Mesenchymal stem cell (in vitro differentiated cells and primary cell): ENCODE data around the gene DEFB110.

Experiments used
- DNase-seq: peaks from one replicate; pipeline ENCODE4 v3.0.0-alpha.2; 2013
- H2AFZ ChIP-seq: one replicate; pipeline ENCODE4 v1.6.1; 2013; ENCODE audit warnings: low read depth, mild to moderate bottlenecking, control low read depth, inconsistent platforms, low read length, moderate library complexity
- H2AK5ac ChIP-seq: 2 replicates; pipeline ENCODE4 v1.6.1; 2013; ENCODE audit warnings: low read length, moderate library complexity, mild to moderate bottlenecking, inconsistent platforms; ENCODE audit not compliant: severe bottlenecking
- H2BK120ac ChIP-seq: one replicate; pipeline ENCODE4 v1.6.1; 2013; ENCODE audit warnings: low read depth, mild to moderate bottlenecking, inconsistent platforms, low read length, moderate library complexity
- H2BK12ac ChIP-seq, 2 experiments: one replicate each; pipeline ENCODE4 v1.6.1; 2013; ENCODE audit warnings: inconsistent platforms in 2 of 2, low read length in 2 of 2, mild to moderate bottlenecking in 2 of 2, moderate library complexity in 2 of 2, control low read depth in 1 of 2
- H2BK15ac ChIP-seq: one replicate; pipeline ENCODE4 v1.6.1; 2013; ENCODE audit warnings: mild to moderate bottlenecking, low read depth, inconsistent platforms; ENCODE audit not compliant: poor library complexity, severe bottlenecking
- H2BK5ac ChIP-seq: 2 replicates; pipeline ENCODE4 v1.6.1; 2013; ENCODE audit warnings: low read depth, mild to moderate bottlenecking, low read length, control low read depth, inconsistent platforms; ENCODE audit not compliant: poor library complexity, severe bottlenecking
- H3K14ac ChIP-seq, 2 experiments: one replicate each; pipeline ENCODE4 v1.6.1; 2013; ENCODE audit warnings: inconsistent platforms in 2 of 2, low read length in 2 of 2, control low read depth in 1 of 2, mild to moderate bottlenecking in 1 of 2, moderate library complexity in 1 of 2
- H3K18ac ChIP-seq, 2 experiments: one replicate each; pipeline ENCODE4 v1.6.1; 2013; ENCODE audit warnings: inconsistent platforms in 2 of 2, low read length in 2 of 2, control low read depth in 1 of 2, low read depth in 1 of 2, mild to moderate bottlenecking in 1 of 2
- H3K23ac ChIP-seq, 2 experiments: one replicate each; pipeline ENCODE4 v1.6.1; 2013; ENCODE audit warnings: inconsistent platforms in 2 of 2, low read length in 2 of 2, mild to moderate bottlenecking in 2 of 2, moderate library complexity in 2 of 2, control low read depth in 1 of 2
- H3K27ac ChIP-seq: 2 replicates; pipeline ENCODE4 v1.5.1; 2013; ENCODE audit warnings: mild to moderate bottlenecking, moderate library complexity, low read length, control low read depth, inconsistent platforms; ENCODE audit not compliant: poor library complexity, severe bottlenecking
- H3K27me3 ChIP-seq, 2 experiments: 2 replicates each; pipeline versions ENCODE4 v1.6.1 to v1.7.0; 2013; ENCODE audit warnings: low read length in 2 of 2, mild to moderate bottlenecking in 2 of 2, moderate library complexity in 2 of 2, control low read depth in 1 of 2, inconsistent platforms in 1 of 2; ENCODE audit not compliant: control insufficient read depth in 1 of 2, insufficient read depth in 1 of 2
- H3K36me3 ChIP-seq, 2 experiments: 2 replicates each; pipeline versions ENCODE4 v1.6.1 to v1.7.0; 2013; ENCODE audit warnings: low read length in 2 of 2, control low read depth in 1 of 2, inconsistent platforms in 1 of 2, low read depth in 1 of 2, mild to moderate bottlenecking in 1 of 2; ENCODE audit not compliant: insufficient read depth in 2 of 2, control insufficient read depth in 1 of 2
- H3K4ac ChIP-seq, 2 experiments: one replicate each; pipeline ENCODE4 v1.6.1; 2013; ENCODE audit warnings: inconsistent platforms in 2 of 2, low read length in 2 of 2, mild to moderate bottlenecking in 2 of 2, moderate library complexity in 2 of 2, control low read depth in 1 of 2, low read depth in 1 of 2
- H3K4me1 ChIP-seq: 2 replicates; pipeline ENCODE4 v1.6.1; 2013; ENCODE audit warnings: low read depth, low read length, control low read depth; ENCODE audit not compliant: control insufficient read depth, insufficient read depth
- H3K4me2 ChIP-seq: 2 replicates; pipeline ENCODE4 v1.6.1; 2013; ENCODE audit warnings: low read length, mild to moderate bottlenecking, inconsistent platforms; ENCODE audit not compliant: poor library complexity, severe bottlenecking
- H3K4me3 ChIP-seq, 2 experiments: 2 replicates each; pipeline versions ENCODE4 v1.5.1 to v1.7.0; 2013; ENCODE audit warnings: low read length in 2 of 2, mild to moderate bottlenecking in 2 of 2, control low read depth in 1 of 2, low read depth in 1 of 2; ENCODE audit not compliant: insufficient read depth in 1 of 2
- H3K79me1 ChIP-seq: replicated peaks from 2 replicates; pipeline ENCODE4 v1.6.1; 2013; ENCODE audit warnings: mild to moderate bottlenecking, control low read depth, low read length, inconsistent platforms; ENCODE audit not compliant: poor library complexity, severe bottlenecking
- H3K9ac ChIP-seq: 2 replicates; pipeline ENCODE4 v1.7.0; 2013; ENCODE audit warnings: mild to moderate bottlenecking, low read length, moderate library complexity
- H3K9me3 ChIP-seq: 2 replicates; pipeline ENCODE4 v1.7.0; 2013; ENCODE audit warnings: mild to moderate bottlenecking, low read length; ENCODE audit not compliant: control insufficient read depth
- H4K8ac ChIP-seq: one replicate; pipeline ENCODE4 v1.6.1; 2013; ENCODE audit warnings: inconsistent platforms, mild to moderate bottlenecking, low read length, moderate library complexity
- H4K91ac ChIP-seq: one replicate; pipeline ENCODE4 v1.6.1; 2013; ENCODE audit warnings: mild to moderate bottlenecking, low read length, inconsistent platforms
- WGBS: methylation state at CpG from one replicate; pipeline ENCODE4 v1.1.7; 2013; ENCODE audit warnings: mixed read lengths; 5-methylcytosine and 5-hydroxymethylcytosine counted together

The DEFB110 gene

GRCh38 chr6:49988900-49989299 lies 32.9 kb downstream of the DEFB110 start:
- Histone ChIP-seq H3K4me3 (no peak overlapping the region), H3K18ac (no peak overlapping the region), H2AK5ac (no peak overlapping the region), H3K9me3 (no peaks in the 10 kb centered on the region), H3K27ac (no peak overlapping the region), H2BK12ac (no peak overlapping the region), H2BK15ac (no peak overlapping the region), H2BK120ac (no peak overlapping the region), H3K14ac (no peak overlapping the region), H2BK5ac (no peak overlapping the region), H3K23ac (no peak overlapping the region), H3K4ac (no peak overlapping the region), H3K4me1 (no peaks in the 10 kb centered on the region), H3K36me3 (no peaks in the 10 kb centered on the region), H3K27me3 (no peaks in the 10 kb centered on the region), H3K4me2 (no peak overlapping the region), H3K79me1 (no peaks in the 10 kb centered on the region), H3K9ac (no peak overlapping the region), H4K91ac (no peak overlapping the region), H4K8ac (no peak overlapping the region), H2AFZ (no peak overlapping the region)
- DNase-seq, result no peak
- 62% methylated on average over 2 of the region's 2 CpGs for WGBS

- Histone ChIP-seq H3K4me2 (no peak overlapping the region), H3K9me3 (no peaks in the 10 kb centered on the region), H3K27ac (no peak overlapping the region), H3K4me3 (no peak overlapping the region), H3K4ac (no peak overlapping the region), H3K14ac (no peak overlapping the region), H2BK5ac (no peak overlapping the region), H4K8ac (no peak overlapping the region), H3K23ac (no peak overlapping the region), H2AFZ (no peak overlapping the region), H3K27me3 (no peaks in the 10 kb centered on the region), H4K91ac (no peak overlapping the region), H3K4me1 (no peaks in the 10 kb centered on the region), H2BK12ac (no peak overlapping the region), H3K79me1 (no peaks in the 10 kb centered on the region), H2AK5ac (no peak overlapping the region), H2BK120ac (no peak overlapping the region), H2BK15ac (no peak overlapping the region), H3K18ac (peak overlapping the region in 1 of 2 experiments; percentile 40), H3K36me3 (no peaks in the 10 kb centered on the region), H3K9ac (no peak overlapping the region)
- no peak for DNase-seq
- WGBS, result 90% methylated on average over 2 of the region's 2 CpGs
Measured at GRCh38 chr6:49987749-49988148, 34.0 kb downstream of the DEFB110 start.

- H2AFZ ChIP-seq, result no peak overlapping the region
- no CpG with 5 or more reads among the region's 1 CpG for WGBS
- H3K14ac ChIP-seq, result no peak overlapping the region
- H3K9ac ChIP-seq, result no peak overlapping the region
- H3K9me3 ChIP-seq, result no peaks in the 10 kb centered on the region
- no peak overlapping the region for H3K27ac ChIP-seq
- no peaks in the 10 kb centered on the region for H3K27me3 ChIP-seq
- no peak overlapping the region for H2AK5ac ChIP-seq
- no peak overlapping the region for H4K8ac ChIP-seq
- H2BK120ac ChIP-seq, result no peak overlapping the region
- no peak overlapping the region for H3K4me2 ChIP-seq
- H4K91ac ChIP-seq, result no peak overlapping the region
- no peaks in the 10 kb centered on the region for H3K36me3 ChIP-seq
- no peaks in the 10 kb centered on the region for H3K4me1 ChIP-seq
- no peak overlapping the region for H3K18ac ChIP-seq
- no peak overlapping the region for H2BK15ac ChIP-seq
- no peaks in the 10 kb centered on the region for H3K79me1 ChIP-seq
- DNase-seq, result no peak
- no peak overlapping the region for H2BK5ac ChIP-seq
- H3K23ac ChIP-seq, result no peak overlapping the region
- H3K4me3 ChIP-seq, result no peak overlapping the region
- no peak overlapping the region for H2BK12ac ChIP-seq
- H3K4ac ChIP-seq, result no peak overlapping the region
Measured at GRCh38 chr6:49986551-49986950, 35.2 kb downstream of the DEFB110 start.

GRCh38 chr6:49982046-49982445 lies 39.7 kb downstream of the DEFB110 start:
- Histone ChIP-seq H3K4me2 (no peak overlapping the region), H3K9me3 (no peaks in the 10 kb centered on the region), H3K9ac (no peak overlapping the region), H2AFZ (no peak overlapping the region), H3K4me3 (no peak overlapping the region), H2BK15ac (no peak overlapping the region), H3K27ac (no peak overlapping the region), H4K91ac (no peak overlapping the region), H3K14ac (no peak overlapping the region), H3K27me3 (no peaks in the 10 kb centered on the region), H3K79me1 (no peaks in the 10 kb centered on the region), H3K4ac (no peak overlapping the region), H2BK120ac (no peak overlapping the region), H3K23ac (no peak overlapping the region), H3K18ac (no peak overlapping the region), H2BK5ac (no peak overlapping the region), H2BK12ac (no peak overlapping the region), H2AK5ac (no peak overlapping the region), H4K8ac (no peak overlapping the region), H3K4me1 (no peaks in the 10 kb centered on the region), H3K36me3 (no peaks in the 10 kb centered on the region)
- DNase-seq, result peak; percentile 14
- 77% methylated on average over 2 of the region's 2 CpGs for WGBS
